ACC112 (cell line): Measurements from ENCODE around the gene CEACAM3.

Source experiments
- H2AFZ ChIP-seq: fragments of 200-600 bp; sonication (generic); one replicate; pipeline ENCODE4 v1.6.0; 2017; ENCODE audit warnings: antibody characterized with exemption, low read length; ENCODE audit not compliant: unreplicated experiment
- H3K27ac ChIP-seq: fragments of 200-600 bp; sonication (generic); 2 replicates; pipeline ENCODE4 v1.5.1; 2014; ENCODE audit warnings: low read depth, mild to moderate bottlenecking, antibody characterized with exemption, low read length, moderate library complexity
- H3K27me3 ChIP-seq: fragments of 200-600 bp; sonication (generic); 2 replicates; pipeline ENCODE4 v1.6.1; 2014; ENCODE audit warnings: mild to moderate bottlenecking, antibody characterized with exemption, low read length, moderate library complexity, mixed read lengths; ENCODE audit not compliant: insufficient read depth
- H3K36me3 ChIP-seq: fragments of 200-600 bp; sonication (generic); 2 replicates; pipeline ENCODE4 v1.6.1; 2016; ENCODE audit warnings: mild to moderate bottlenecking, antibody characterized with exemption, low read length, moderate library complexity, mixed read lengths; ENCODE audit not compliant: insufficient read depth
- H3K4me1 ChIP-seq: fragments of 200-600 bp; sonication (generic); one replicate; pipeline ENCODE4 v1.6.1; 2016; ENCODE audit warnings: low read length, mixed read lengths; ENCODE audit not compliant: insufficient read depth, unreplicated experiment, control insufficient read depth
- H3K4me3 ChIP-seq: fragments of 200-600 bp; sonication (generic); 2 replicates; pipeline ENCODE4 v1.5.1; 2014; ENCODE audit warnings: mild to moderate bottlenecking, low read depth, low read length
- H3K79me2 ChIP-seq: fragments of 200-600 bp; sonication (generic); one replicate; pipeline ENCODE4 v1.6.0; 2016; ENCODE audit warnings: low read length; ENCODE audit not compliant: control insufficient read depth, unreplicated experiment, insufficient read depth

Gene CEACAM3

DNA sequence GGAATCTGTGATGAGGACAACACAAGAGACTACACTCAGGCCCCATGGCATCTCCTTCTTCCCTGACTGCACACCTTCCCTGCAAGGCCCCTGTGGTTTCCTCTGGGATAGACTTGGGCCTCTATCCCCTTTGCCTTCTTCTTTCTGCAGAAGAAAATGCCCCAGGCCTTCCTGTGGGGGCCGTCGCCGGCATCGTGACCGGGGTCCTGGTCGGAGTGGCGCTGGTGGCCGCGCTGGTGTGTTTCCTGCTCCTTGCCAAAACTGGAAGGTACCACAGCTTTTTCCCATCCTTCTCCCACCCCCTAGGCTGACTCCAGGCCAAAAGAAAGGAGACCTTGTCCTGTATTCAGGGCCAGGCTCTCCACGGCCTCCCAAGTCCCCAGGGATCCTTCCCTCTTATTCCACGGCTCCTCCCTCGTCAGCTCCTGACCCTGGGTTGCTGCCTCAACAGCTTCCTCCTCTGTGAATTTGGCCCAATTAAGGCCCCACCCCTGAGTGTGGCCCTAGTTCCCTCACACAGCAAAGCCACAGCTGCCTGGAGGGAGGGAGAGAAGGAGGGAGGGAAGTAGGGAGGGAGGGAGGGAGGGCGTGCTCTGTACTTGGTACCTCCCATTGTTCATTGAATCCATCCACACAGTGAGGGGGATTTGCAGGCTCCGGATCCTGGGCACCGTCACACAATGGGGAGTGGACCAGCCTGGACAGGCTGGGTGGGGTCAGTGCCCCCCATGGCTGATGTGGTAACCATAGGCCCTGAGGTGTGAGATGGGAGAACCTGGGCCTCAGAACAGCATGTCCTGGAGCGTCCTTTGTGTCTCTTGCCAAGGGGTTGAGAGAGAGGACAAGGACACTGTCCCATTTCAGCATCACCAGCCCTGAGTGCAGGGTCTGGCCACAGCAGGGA, 12.5 kb downstream of the CEACAM3 start:
- H3K36me3 ChIP-seq = no peaks in the 10 kb centered on the region
- H3K79me2 ChIP-seq = no peaks in the 10 kb centered on the region
- peaks cover 21% of the 10 kb centered on the region for H3K27me3 ChIP-seq
- H3K4me1 ChIP-seq = no peaks in the 10 kb centered on the region
- no peak overlapping the region for H2AFZ ChIP-seq
- no peak overlapping the region for H3K27ac ChIP-seq
- H3K4me3 ChIP-seq = no peak overlapping the region

DNA sequence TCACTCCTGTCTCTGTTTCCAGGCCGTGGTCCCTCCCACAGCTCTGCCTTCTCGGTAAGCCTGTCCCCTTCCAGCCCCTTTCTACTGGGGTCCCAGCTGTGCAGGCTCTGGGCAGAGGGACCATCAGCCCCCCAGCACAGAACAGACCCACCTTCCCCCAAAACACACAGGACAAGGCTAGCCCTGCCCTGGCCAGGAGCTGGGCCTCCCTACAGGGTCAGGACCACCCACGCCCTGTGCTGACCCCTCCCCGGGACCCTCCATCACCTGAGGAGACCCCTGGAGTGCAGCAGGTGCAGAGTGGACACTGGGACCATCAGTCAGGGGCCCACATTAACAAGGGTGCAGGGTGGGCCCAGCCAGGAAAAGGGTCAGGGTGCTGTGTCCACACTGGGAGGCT, 13.9 kb downstream of the CEACAM3 start:
- no peaks in the 10 kb centered on the region for H3K36me3 ChIP-seq
- H3K4me1 ChIP-seq = no peaks in the 10 kb centered on the region
- no peak overlapping the region for H2AFZ ChIP-seq
- no peak overlapping the region for H3K27ac ChIP-seq
- no peaks in the 10 kb centered on the region for H3K79me2 ChIP-seq
- no peak overlapping the region for H3K4me3 ChIP-seq
- H3K27me3 ChIP-seq = peaks cover 15% of the 10 kb centered on the region; the same call in 1 of the 2 replicates

DNA sequence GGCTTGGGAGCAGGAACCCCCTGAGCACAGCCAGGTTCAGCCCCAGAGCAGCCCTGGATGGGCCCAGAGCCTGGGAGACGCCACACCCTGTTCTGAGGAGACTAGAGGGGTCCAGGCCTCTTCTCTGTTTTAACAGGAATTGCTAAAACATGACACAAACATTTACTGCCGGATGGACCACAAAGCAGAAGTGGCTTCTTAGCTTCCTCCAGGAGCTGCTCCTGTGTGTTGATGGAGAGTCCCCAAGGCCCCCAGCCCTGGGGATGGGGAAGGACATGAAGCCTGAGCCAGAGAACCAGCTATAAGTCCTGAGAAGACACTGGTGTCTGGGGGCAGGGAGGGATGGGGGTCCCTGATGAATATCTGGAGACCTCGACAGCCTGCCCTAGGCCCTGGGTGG, 14.6 kb downstream of the CEACAM3 start:
- Histone ChIP-seq H3K36me3 (no peaks in the 10 kb centered on the region), H3K79me2 (no peaks in the 10 kb centered on the region), H3K4me1 (no peaks in the 10 kb centered on the region), H3K27me3 (peaks cover 12% of the 10 kb centered on the region; the same call in 1 of the 2 replicates), H3K4me3 (no peak overlapping the region), H2AFZ (no peak overlapping the region), H3K27ac (no peak overlapping the region)

DNA sequence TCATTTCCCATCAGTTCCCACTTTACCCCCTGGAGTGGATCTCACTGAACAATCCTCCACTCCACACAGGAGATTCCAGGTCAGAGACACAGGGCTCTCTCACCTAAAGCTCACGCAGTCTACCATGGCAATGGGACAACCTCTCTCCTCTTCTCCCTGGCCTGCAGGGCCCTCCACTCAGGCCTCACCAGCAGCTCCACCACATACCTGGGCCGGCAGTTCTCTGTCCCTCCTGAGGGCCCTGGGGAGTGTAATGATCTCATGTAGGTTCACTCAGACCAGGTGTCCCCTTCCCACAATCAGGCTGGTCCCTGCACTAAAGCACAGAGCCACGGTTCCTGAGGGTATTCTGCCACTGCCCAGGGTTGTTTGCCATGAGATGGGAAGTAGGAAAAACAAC, 15.6 kb downstream of the CEACAM3 start:
- H3K4me1 ChIP-seq = no peaks in the 10 kb centered on the region
- peaks cover 12% of the 10 kb centered on the region; the same call in 1 of the 2 replicates for H3K27me3 ChIP-seq
- H3K4me3 ChIP-seq = no peak overlapping the region
- H3K36me3 ChIP-seq = no peaks in the 10 kb centered on the region
- H3K27ac ChIP-seq = no peak overlapping the region
- H3K79me2 ChIP-seq = no peaks in the 10 kb centered on the region
- H2AFZ ChIP-seq = no peak overlapping the region

DNA sequence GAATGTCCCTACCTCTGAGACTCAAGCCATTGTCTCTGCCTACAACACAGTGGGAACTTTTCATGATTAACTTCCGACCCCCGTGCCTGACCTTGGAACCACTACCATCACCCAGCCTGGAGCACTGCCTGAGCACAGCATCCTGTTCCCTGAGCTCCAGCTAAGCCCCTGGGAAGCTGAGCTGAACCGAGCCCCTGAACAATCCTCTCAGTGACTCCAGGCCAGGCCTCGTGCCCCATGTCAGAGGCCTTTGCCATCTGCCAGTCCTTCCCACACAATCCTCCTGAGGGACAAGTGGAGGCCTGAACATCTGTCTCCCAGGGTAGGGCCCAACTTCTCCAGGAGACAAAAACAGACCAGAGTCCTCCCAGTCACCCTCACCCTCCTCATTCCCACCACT, 17.5 kb downstream of the CEACAM3 start:
- Histone ChIP-seq H3K27ac (no peak overlapping the region), H2AFZ (no peak overlapping the region), H3K36me3 (no peaks in the 10 kb centered on the region), H3K4me1 (no peaks in the 10 kb centered on the region), H3K79me2 (no peaks in the 10 kb centered on the region), H3K4me3 (no peak overlapping the region), H3K27me3 (peaks cover 10% of the 10 kb centered on the region; the same call in 1 of the 2 replicates)

DNA sequence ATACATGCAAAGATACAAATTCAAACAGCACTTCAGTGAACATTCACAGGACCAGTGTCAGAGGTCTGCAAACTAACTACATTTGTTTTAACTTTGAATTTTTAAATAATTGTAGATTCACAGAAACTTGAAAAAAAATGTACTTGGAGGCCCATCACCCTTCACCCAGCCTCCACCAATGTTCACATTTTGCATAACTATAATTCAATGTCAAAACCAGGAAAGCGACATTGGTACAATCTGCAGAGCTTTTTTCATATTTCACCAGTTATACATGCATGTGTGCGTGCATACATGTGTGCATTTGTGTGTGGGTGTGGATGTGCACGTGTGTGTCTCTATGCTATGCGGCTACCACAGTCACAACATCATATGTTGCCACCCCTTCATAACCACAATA, 18.9 kb downstream of the CEACAM3 start:
- Histone ChIP-seq H3K27me3 (peaks cover 10% of the 10 kb centered on the region; the same call in 1 of the 2 replicates), H3K4me3 (no peak overlapping the region), H3K36me3 (no peaks in the 10 kb centered on the region), H3K79me2 (no peaks in the 10 kb centered on the region), H3K27ac (no peak overlapping the region), H3K4me1 (no peaks in the 10 kb centered on the region), H2AFZ (no peak overlapping the region)

DNA sequence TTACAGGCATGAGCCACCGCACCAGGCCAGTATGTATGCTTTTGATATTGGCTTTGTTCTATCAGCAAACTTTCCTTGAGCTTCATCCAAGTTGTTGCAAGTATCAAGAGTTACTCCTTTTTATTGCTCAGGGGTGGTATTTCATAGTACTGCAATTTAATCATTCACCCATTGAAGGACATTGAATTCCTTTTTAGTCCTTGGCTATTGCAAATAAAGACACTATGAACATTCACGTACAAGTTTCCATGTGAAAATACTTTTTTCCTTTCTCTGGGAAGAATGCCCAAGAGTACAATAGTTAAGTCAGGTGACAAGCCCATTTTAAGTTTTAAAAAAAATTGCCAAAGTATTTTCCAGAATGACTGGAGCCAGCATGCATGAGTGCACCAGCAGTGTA, 20.4 kb downstream of the CEACAM3 start:
- H3K79me2 ChIP-seq = no peaks in the 10 kb centered on the region
- H2AFZ ChIP-seq = no peak overlapping the region
- no peaks in the 10 kb centered on the region for H3K36me3 ChIP-seq
- peaks cover 21% of the 10 kb centered on the region; the same call in 1 of the 2 replicates for H3K27me3 ChIP-seq
- no peak overlapping the region for H3K4me3 ChIP-seq
- no peak overlapping the region for H3K27ac ChIP-seq
- H3K4me1 ChIP-seq = no peaks in the 10 kb centered on the region

DNA sequence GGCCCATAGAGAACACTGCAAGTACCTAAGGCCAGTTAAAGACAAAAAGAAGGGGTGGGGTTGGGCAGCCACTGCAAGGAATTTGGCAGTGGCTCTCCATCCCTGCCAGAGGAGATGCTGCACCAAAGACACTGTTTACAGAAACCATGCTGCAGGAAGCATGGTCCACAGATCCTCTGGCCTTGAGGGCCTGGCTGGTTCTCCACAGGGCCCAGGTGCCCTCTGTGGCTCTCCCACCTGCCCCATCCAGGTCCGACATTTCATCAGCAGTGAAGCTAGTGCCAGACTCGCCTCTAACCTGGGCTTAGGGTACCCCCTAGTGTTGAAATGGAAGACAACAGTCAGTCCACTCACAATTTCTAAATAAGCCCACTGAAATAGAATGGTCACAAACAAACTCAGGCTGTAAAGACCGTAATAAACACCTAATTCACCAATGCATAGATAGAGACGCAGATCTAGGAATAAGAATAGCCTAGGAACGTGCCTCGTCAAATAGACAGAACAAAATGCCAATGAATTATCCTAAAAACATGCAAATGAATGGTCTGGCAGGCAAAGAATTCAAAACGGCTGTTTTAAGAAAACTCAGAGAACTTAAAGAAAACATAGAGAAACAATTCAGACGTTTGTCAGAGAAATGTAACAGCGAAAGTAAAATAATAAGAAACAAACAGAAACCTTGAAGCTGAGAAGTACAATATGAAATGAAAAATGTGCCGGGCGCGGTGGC, 24.8 kb downstream of the CEACAM3 start:
- Histone ChIP-seq H3K27me3 (peaks cover 36% of the 10 kb centered on the region), H3K4me3 (no peak overlapping the region), H3K4me1 (no peaks in the 10 kb centered on the region), H3K27ac (no peak overlapping the region), H3K79me2 (no peaks in the 10 kb centered on the region), H3K36me3 (no peaks in the 10 kb centered on the region), H2AFZ (no peak overlapping the region)

DNA sequence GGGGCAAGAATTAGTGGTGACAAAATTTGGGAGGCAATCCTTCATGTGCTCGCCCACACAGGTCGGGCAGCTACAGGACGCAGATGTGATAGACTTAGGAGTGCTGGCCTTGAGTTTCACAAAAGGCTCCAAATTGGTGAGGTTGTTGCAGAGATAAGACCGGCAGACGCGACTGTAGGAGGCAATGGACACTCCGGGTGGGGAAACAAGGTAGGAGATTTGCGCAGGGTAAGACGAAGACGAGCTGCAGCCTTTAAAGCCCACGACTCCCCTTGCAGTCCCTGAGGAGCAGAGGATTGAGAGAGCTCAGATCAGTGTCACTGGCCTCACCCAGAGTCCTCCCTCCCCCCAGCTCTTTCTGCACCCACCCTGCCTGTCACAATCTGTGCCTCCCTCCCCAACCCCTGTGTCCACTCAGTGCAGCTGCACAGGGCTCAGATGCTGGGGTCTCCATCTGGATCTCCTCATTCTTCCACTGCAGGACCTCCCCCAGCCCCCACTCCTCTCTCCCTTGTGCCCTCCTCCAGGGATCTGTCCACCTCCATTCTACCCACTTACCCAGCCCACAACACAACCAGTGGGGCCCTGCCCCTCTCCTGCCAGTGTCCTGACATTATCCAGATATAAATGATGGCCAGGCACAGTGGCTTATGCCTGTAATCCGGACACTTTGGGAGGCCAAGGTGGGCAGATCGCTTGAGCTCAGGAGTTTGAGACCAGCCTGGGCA, 41.8 kb downstream of the CEACAM3 start:
- Histone ChIP-seq H3K27ac (no peak overlapping the region), H2AFZ (no peak overlapping the region), H3K4me1 (no peaks in the 10 kb centered on the region), H3K4me3 (no peak overlapping the region), H3K79me2 (no peaks in the 10 kb centered on the region), H3K27me3 (peaks cover 50% of the 10 kb centered on the region), H3K36me3 (no peaks in the 10 kb centered on the region)

DNA sequence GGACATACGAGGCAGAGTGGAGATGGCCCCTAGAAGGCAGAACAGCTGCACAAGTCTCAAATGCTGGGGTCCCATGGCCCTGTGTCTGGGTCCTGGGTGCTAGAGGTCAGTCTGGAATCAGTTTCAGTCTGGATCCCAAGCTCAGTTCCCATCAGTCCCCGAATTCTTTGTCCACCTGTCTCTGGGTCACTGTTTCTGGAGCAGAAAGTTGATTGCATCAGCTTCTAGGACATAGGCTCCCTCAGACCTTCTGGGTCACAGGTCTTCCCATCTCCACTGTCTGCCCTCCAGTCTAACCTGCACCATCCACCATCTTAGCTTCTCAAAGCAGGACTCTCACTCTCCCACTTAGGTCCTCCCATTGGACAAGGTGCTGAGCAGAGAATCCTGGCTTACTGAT, 42.8 kb downstream of the CEACAM3 start:
- no peak overlapping the region for H3K4me3 ChIP-seq
- H2AFZ ChIP-seq = no peak overlapping the region
- H3K79me2 ChIP-seq = no peaks in the 10 kb centered on the region

More for the DNA sequence above, 42.8 kb downstream of the CEACAM3 start:
- Histone ChIP-seq H3K27ac (no peak overlapping the region), H3K36me3 (no peaks in the 10 kb centered on the region), H3K27me3 (peaks cover 48% of the 10 kb centered on the region), H3K4me1 (no peaks in the 10 kb centered on the region)
